ENCODE results near the gene CHCHD6. TPM values are rescaled to one million over a fixed set of nuclear protein-coding genes. Genes with fewer than 3 reads are reported as not detected.

The CHCHD6 gene
- total and polyA plus RNA-seq, 12 donors: 5.2 to 27.0 (median 10.2) TPM

DNA sequence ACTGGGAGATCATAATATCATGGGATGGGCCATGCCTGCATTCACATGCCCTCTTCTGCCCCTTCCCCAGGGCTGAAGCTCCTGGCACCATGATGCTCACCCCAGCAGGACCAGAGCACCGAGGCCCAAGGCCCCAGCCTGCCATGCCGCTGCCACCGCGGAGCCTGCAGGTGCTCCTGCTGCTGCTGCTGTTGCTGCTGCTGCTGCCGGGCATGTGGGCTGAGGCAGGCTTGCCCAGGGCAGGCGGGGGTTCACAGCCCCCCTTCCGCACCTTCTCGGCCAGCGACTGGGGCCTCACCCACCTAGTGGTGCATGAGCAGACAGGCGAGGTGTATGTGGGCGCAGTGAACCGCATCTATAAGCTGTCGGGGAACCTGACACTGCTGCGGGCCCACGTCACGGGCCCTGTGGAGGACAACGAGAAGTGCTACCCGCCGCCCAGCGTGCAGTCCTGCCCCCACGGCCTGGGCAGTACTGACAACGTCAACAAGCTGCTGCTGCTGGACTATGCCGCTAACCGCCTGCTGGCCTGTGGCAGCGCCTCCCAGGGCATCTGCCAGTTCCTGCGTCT is 284.5 kb downstream of the CHCHD6 start:
- Histone ChIP-seq H3K36me3 (peaks cover 0 to 36% (median 7%) of the 10 kb centered on the region in 9 donors), H3K27ac (no peak overlapping the region), H3K9me3 (no peaks in the 10 kb centered on the region), H3K4me1 (peaks cover 30 to 70% (median 59%) of the 10 kb centered on the region in 9 donors), H3K27me3 (peaks cover 0 to 14% (median 0%) of the 10 kb centered on the region in 7 donors), H3K4me3 (no peak overlapping the region)
- TF ChIP-seq, protein P1, sequence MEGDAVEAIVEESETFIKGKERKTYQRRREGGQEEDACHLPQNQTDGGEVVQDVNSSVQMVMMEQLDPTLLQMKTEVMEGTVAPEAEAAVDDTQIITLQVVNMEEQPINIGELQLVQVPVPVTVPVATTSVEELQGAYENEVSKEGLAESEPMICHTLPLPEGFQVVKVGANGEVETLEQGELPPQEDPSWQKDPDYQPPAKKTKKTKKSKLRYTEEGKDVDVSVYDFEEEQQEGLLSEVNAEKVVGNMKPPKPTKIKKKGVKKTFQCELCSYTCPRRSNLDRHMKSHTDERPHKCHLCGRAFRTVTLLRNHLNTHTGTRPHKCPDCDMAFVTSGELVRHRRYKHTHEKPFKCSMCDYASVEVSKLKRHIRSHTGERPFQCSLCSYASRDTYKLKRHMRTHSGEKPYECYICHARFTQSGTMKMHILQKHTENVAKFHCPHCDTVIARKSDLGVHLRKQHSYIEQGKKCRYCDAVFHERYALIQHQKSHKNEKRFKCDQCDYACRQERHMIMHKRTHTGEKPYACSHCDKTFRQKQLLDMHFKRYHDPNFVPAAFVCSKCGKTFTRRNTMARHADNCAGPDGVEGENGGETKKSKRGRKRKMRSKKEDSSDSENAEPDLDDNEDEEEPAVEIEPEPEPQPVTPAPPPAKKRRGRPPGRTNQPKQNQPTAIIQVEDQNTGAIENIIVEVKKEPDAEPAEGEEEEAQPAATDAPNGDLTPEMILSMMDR (IDR thresholded peaks at IDR 0.05): no peak
- no peak for ATAC-seq
- no peak for DNase-seq
- 92 to 93% methylated on average over 26 of the region's 26 CpGs for WGBS, 2 donors
- intact Hi-C loops (cut with DNase I): loop anchor here in 9 of 10 donors (5.0 to 10.0 kb wide), 8 partner anchors 176 to 556 kb away; partner anchors contain the start of gene CHCHD6 (in 1 of the 9)

DNA sequence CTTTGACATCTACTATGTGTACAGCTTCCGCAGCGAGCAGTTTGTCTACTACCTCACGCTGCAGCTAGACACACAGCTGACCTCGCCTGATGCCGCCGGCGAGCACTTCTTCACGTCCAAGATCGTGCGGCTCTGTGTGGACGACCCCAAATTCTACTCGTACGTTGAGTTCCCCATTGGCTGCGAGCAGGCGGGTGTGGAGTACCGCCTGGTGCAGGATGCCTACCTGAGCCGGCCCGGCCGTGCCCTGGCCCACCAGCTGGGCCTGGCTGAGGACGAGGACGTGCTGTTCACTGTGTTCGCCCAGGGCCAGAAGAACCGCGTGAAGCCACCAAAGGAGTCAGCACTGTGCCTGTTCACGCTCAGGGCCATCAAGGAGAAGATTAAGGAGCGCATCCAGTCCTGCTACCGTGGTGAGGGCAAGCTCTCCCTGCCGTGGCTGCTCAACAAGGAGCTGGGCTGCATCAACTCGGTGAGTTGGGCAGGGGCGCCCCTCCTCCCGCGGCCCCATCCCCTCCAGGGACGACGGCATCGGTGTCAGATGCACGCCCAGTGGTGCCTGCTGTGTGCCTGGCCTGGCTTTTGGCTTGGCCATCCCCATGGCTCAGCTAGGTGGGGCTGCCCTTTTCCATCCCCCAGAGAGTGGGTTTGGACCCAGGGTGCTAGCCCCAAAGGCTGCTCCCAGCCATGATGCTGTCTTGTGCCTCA is 285.4 kb downstream of the CHCHD6 start:
- H3K4me1 ChIP-seq: peaks cover 32 to 71% (median 60%) of the 10 kb centered on the region in 9 donors
- H3K4me3 ChIP-seq: no peak overlapping the region
- H3K27me3 ChIP-seq: peaks cover 0 to 4% (median 0%) of the 10 kb centered on the region in 7 donors
- H3K36me3 ChIP-seq: peaks cover 0 to 36% (median 7%) of the 10 kb centered on the region in 9 donors
- no peak overlapping the region for H3K27ac ChIP-seq
- TF ChIP-seq, protein P1 (IDR thresholded peaks at IDR 0.05): no peak
- intact Hi-C loops (cut with DNase I): loop anchor here (5.0 to 10.0 kb wide), 10 partner anchors 175 to 555 kb away; partner anchors contain the start of gene CHCHD6 (in 1 of the 10)
- WGBS, 2 donors: 91 to 93% methylated on average over 36 of the region's 36 CpGs
- ATAC-seq (no peak), DNase-seq (no peak)
- no peaks in the 10 kb centered on the region for H3K9me3 ChIP-seq

DNA sequence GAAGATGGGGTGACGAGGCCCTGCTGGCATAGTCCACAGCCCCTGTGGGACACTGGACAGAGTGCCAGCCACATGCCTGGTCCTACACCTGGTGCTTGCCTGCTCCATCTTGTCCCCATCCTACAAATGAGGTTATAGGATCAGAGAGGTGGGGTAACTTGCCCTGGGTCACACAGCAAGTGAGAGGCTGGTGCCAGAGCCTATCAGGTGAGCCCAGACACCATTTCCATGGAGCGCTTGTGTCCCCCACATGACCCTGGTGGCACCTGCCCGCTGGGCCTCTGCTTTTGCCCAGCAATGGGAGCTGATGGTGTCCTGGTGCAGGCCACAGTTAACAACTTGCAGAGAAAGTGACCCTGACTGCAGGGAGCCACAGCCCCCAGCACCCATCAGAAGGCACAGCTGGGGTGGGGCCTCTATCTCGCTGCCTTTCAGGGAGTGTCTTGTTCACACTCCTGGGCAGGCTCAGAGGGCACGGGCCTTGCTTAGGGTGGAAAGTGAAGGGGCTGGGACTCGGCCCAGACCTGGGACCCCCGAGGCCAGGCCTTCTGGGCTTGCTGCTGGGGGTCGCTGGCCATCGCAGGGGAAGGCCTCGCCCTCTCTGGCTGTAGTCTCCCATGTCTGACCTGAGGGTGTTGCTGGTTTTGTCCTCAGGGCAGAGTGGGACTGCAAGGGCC is 286.1 kb downstream of the CHCHD6 start:
- H3K9me3 ChIP-seq: no peaks in the 10 kb centered on the region
- no peaks in the 10 kb centered on the region for H3K27me3 ChIP-seq
- TF ChIP-seq, protein P1 (IDR thresholded peaks at IDR 0.05): no peak
- intact Hi-C loops (cut with DNase I): loop anchor here in 5 of 10 donors (5.0 to 10.0 kb wide), 4 partner anchors 185 to 465 kb away; no protein-coding TSS in a partner anchor
- peaks cover 36 to 71% (median 60%) of the 10 kb centered on the region in 9 donors for H3K4me1 ChIP-seq
- DNase-seq (no peak), ATAC-seq (no peak)
- no peak overlapping the region for H3K4me3 ChIP-seq
- 92 to 94% methylated on average over 10 of the region's 10 CpGs for WGBS, 2 donors
- H3K27ac ChIP-seq: no peak overlapping the region
- H3K36me3 ChIP-seq: peaks cover 0 to 36% (median 7%) of the 10 kb centered on the region in 9 donors

DNA sequence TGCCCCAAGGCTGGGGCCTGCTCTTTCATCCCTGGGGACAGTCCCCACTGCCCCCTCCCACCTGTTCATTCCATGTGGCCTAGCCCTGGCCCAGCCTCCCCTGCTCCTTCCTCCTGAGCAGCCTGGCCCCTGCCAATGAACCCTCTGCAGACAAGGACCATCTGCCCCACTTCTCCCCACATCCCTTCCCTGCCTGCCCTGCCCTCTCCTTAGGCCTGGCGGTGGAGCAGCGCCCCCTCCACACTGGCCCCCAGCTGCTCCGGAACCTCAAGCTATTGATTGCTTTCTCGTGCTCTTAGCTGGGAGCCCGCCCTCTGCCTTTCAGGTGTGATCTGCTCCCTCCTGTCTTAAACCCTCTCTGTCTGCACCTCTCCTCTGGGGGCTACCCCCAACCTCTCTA is 286.9 kb downstream of the CHCHD6 start:
- Histone ChIP-seq H3K27ac (no peak overlapping the region), H3K27me3 (no peaks in the 10 kb centered on the region), H3K9me3 (no peaks in the 10 kb centered on the region), H3K4me3 (no peak overlapping the region), H3K4me1 (peaks cover 32 to 71% (median 58%) of the 10 kb centered on the region in 9 donors), H3K36me3 (peaks cover 0 to 36% (median 7%) of the 10 kb centered on the region in 9 donors)
- 89 to 94% methylated on average over 5 of the region's 5 CpGs for WGBS, 2 donors
- no peak for DNase-seq
- ATAC-seq: no peak
- TF ChIP-seq, protein P1 (IDR thresholded peaks at IDR 0.05): no peak
- intact Hi-C loops (cut with DNase I): loop anchor here in 5 of 10 donors (5.0 to 10.0 kb wide), 4 partner anchors 184 to 464 kb away; no protein-coding TSS in a partner anchor

Data from heart right ventricle (tissue), 16 donors.